Liver (tissue), 9 donors: ENCODE results near the gene ZMYND8. TPM values are rescaled to one million over a fixed set of nuclear protein-coding genes. Genes with fewer than 3 reads are reported as not detected.

ENCODE experiments used
- DNase-seq: peaks from one replicate; pipeline ENCODE4 v3.0.0-alpha.2; 2017; ENCODE audit warnings: low spot score
- H3K27ac ChIP-seq, 2 donors: one replicate each; pipeline ENCODE4 v1.7.0; 2013; ENCODE audit warnings: inconsistent platforms in 2 of 2, low read length in 2 of 2, control low read depth in 1 of 2, low read depth in 1 of 2, mild to moderate bottlenecking in 1 of 2
- H3K27me3 ChIP-seq, 4 donors: one replicate each; pipeline versions ENCODE4 v1.6.1 to v1.7.0; 2013; ENCODE audit warnings: low read length in 3 of 4, inconsistent platforms in 1 of 4, mild to moderate bottlenecking in 1 of 4, moderate library complexity in 1 of 4; ENCODE audit not compliant: control insufficient read depth in 4 of 4, insufficient read depth in 4 of 4
- H3K36me3 ChIP-seq, 4 donors: one replicate each; pipeline versions ENCODE4 v1.6.1 to v1.7.0; 2013; ENCODE audit warnings: low read length in 3 of 4, mild to moderate bottlenecking in 3 of 4, low read depth in 1 of 4, moderate library complexity in 1 of 4; ENCODE audit not compliant: control insufficient read depth in 4 of 4, insufficient read depth in 3 of 4
- H3K4me1 ChIP-seq, 4 donors: one replicate each; pipeline versions ENCODE4 v1.6.1 to v1.7.0; 2013; ENCODE audit warnings: low read length in 3 of 4, mild to moderate bottlenecking in 3 of 4, moderate library complexity in 1 of 4; ENCODE audit not compliant: control insufficient read depth in 4 of 4, insufficient read depth in 4 of 4
- H3K4me3 ChIP-seq, 3 donors: one replicate each; pipeline versions ENCODE4 v1.6.1 to v1.7.0; 2013; ENCODE audit warnings: low read length in 3 of 3, control low read depth in 1 of 3, low read depth in 1 of 3, mild to moderate bottlenecking in 1 of 3
- H3K9ac ChIP-seq, 2 donors: one replicate each; pipeline ENCODE4 v1.7.0; 2013; ENCODE audit warnings: low read length in 2 of 2, mild to moderate bottlenecking in 2 of 2, moderate library complexity in 2 of 2, control low read depth in 1 of 2, low read depth in 1 of 2
- H3K9me3 ChIP-seq, 4 donors: one replicate each; pipeline versions ENCODE4 v1.6.1 to v1.7.0; 2013; ENCODE audit warnings: low read length in 3 of 4; ENCODE audit not compliant: control insufficient read depth in 4 of 4
- ATF3 ChIP-seq: IDR thresholded peaks from 2 replicates; pipeline ENCODE4 v1.6.1; 2016; ENCODE audit warnings: antibody characterized with exemption
- CTCF ChIP-seq: fragments of 150-350 bp; IDR thresholded peaks from 2 replicates; pipeline ENCODE4 v1.5.1; 2017; ENCODE audit warnings: improper control_type of control experiment, low read depth, low read length; ENCODE audit not compliant: missing input control
- EGR1 ChIP-seq, 2 donors: IDR thresholded peaks; 2 replicates each; pipeline ENCODE4 v1.6.1; 2016 to 2018; ENCODE audit warnings: antibody characterized with exemption in 2 of 2, low read depth in 2 of 2
- GABPA ChIP-seq, 2 donors: IDR thresholded peaks in 1 of 2; conservative IDR thresholded peaks in 1 of 2; 2 replicates each; pipeline ENCODE4 v1.6.1; 2016; ENCODE audit warnings: antibody characterized with exemption in 2 of 2, mild to moderate bottlenecking in 1 of 2, moderate library complexity in 1 of 2
- HNF4G ChIP-seq: IDR thresholded peaks from 2 replicates; pipeline ENCODE4 v1.6.1; 2016; ENCODE audit warnings: antibody characterized with exemption
- MAX ChIP-seq: IDR thresholded peaks from 2 replicates; pipeline ENCODE4 v1.6.1; 2016; ENCODE audit warnings: antibody characterized with exemption
- REST ChIP-seq: IDR thresholded peaks from 2 replicates; pipeline ENCODE4 v1.6.1; 2016; ENCODE audit warnings: antibody characterized with exemption, mild to moderate bottlenecking
- RXRA ChIP-seq, 2 donors: IDR thresholded peaks; 2 replicates each; pipeline ENCODE4 v1.6.1; 2017 to 2018; ENCODE audit warnings: antibody characterized with exemption in 2 of 2, mild to moderate bottlenecking in 1 of 2
- SP1 ChIP-seq: IDR thresholded peaks from 2 replicates; pipeline ENCODE4 v1.6.1; 2018; ENCODE audit warnings: antibody characterized with exemption, mild to moderate bottlenecking
- YY1 ChIP-seq: IDR thresholded peaks from 2 replicates; pipeline ENCODE4 v1.6.1; 2016; ENCODE audit warnings: antibody characterized with exemption, mild to moderate bottlenecking
- ZBTB33 ChIP-seq: IDR thresholded peaks from 2 replicates; pipeline ENCODE4 v1.6.1; 2016; ENCODE audit warnings: antibody characterized with exemption
- WGBS: extraction: QIAGEN DNeasy Blood & Tissue Kit; methylation state at CpG from one replicate; pipeline ENCODE4 v1.1.7; 2013; 5-methylcytosine and 5-hydroxymethylcytosine counted together
- polyA plus RNA-seq, 2 donors: library from polyadenylated mRNA; stranded (reverse) in 1 of 2; unstranded in 1 of 2; fragments of 200-250 nt in 1 of 2; fragments of >200 nt in 1 of 2; fragmentation: Nextera tagmentation in 1 of 2; extraction: Ambion mirVana in 1 of 2; gene quantifications; one replicate each; pipeline versions ENCODE4 v1.2.1 to v1.2.3, GENCODE V29; 2013 to 2015
- total RNA-seq, 2 donors: library from RNA; depleted of rRNA; stranded (reverse); fragments of >200 nt; gene quantifications; one replicate each; pipeline ENCODE4 v1.2.3, GENCODE V29; 2014
- donor health status: healthy.
- donor health status: healthy.
- donor health status: healthy.
- donor health status: healthy.
- donor health status: healthy.

Gene ZMYND8
- total and polyA plus RNA-seq, 4 donors = 3.3 to 23.5 (median 6.8) TPM

- 94% methylated on average over 6 of the region's 6 CpGs for WGBS
Observed at GRCh38 chr20:47295921-47296426, 60.5 kb downstream of the ZMYND8 start.

More at GRCh38 chr20:47295921-47296426, 60.5 kb downstream of the ZMYND8 start:
- TF ChIP-seq REST = no peak
- no peak for TF ChIP-seq ZBTB33
- TF ChIP-seq YY1 = no peak
- TF ChIP-seq GABPA (IDR thresholded peaks at IDR 0.05 in 1 of 2, conservative IDR thresholded peaks at IDR 0.05 in 1 of 2) = no peak
- TF ChIP-seq SP1 = no peak
- TF ChIP-seq CTCF = no peak
- TF ChIP-seq ATF3 = no peak
- no peak for TF ChIP-seq MAX
- no peak for TF ChIP-seq EGR1 (IDR thresholded peaks at IDR 0.05; ENCODE audit: low read depth in 2 of 2)
- TF ChIP-seq RXRA (IDR thresholded peaks at IDR 0.05) = no peak
- no peak for TF ChIP-seq HNF4G
- H3K9ac ChIP-seq = no peak overlapping the region
- no peaks in the 10 kb centered on the region for H3K9me3 ChIP-seq
- H3K36me3 ChIP-seq = peaks cover 3 to 27% (median 21%) of the 10 kb centered on the region in 4 donors
- no peak overlapping the region for H3K27ac ChIP-seq
- no peak overlapping the region for H3K4me3 ChIP-seq
- DNase-seq = no peak
- no peaks in the 10 kb centered on the region for H3K27me3 ChIP-seq
- H3K4me1 ChIP-seq = no peaks in the 10 kb centered on the region
